ENCODE measurements around the gene SCAANT1.

Gene SCAANT1

DNA sequence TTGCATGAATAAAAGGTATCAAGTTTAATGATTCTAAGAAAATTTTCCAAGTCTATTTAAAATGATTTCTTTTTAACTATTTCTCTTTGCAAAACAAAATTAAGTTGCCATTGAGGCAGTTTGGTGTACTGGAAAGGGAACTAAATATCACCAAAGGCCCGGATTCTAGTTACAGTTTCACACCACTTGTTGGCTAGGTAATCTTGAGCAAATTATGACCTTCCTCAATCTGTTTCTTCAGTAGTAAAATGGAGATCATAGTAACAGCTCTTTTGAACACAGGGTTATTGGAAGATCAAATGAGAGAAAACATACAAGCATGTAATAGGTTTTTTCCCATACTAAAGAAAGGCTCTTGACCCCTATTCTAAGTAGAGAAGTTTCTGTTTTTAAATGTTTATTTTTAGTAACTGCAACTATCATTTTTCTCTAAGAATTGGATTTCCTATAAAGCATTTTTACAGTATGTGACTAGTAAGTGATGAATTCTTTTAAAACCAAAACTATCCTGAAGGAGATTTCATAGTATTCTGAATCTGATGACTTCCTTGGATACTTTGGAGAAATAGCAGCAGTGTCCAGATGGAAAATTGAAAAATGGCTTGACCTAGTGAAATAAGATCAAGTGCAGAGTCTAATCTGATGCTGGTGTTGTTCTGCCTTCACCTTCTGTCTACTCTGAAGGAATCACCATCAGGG is 15.7 kb downstream of the SCAANT1 start:
- POLR2A ChIA-PET: no interaction called here
- no peak for DNase-seq (ENCODE audit: extremely low spot score)
- CTCF ChIA-PET: interaction anchor here (1.7 kb wide), 1 partner anchor 11 kb away, joined by 3 read pairs; no protein-coding TSS in a partner anchor
- TF ChIP-seq, protein P1, sequence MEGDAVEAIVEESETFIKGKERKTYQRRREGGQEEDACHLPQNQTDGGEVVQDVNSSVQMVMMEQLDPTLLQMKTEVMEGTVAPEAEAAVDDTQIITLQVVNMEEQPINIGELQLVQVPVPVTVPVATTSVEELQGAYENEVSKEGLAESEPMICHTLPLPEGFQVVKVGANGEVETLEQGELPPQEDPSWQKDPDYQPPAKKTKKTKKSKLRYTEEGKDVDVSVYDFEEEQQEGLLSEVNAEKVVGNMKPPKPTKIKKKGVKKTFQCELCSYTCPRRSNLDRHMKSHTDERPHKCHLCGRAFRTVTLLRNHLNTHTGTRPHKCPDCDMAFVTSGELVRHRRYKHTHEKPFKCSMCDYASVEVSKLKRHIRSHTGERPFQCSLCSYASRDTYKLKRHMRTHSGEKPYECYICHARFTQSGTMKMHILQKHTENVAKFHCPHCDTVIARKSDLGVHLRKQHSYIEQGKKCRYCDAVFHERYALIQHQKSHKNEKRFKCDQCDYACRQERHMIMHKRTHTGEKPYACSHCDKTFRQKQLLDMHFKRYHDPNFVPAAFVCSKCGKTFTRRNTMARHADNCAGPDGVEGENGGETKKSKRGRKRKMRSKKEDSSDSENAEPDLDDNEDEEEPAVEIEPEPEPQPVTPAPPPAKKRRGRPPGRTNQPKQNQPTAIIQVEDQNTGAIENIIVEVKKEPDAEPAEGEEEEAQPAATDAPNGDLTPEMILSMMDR (IDR thresholded peaks at IDR 0.05; ENCODE audit: control extremely low read depth, extremely low read depth, low read depth, missing control alignments): no peak

DNA sequence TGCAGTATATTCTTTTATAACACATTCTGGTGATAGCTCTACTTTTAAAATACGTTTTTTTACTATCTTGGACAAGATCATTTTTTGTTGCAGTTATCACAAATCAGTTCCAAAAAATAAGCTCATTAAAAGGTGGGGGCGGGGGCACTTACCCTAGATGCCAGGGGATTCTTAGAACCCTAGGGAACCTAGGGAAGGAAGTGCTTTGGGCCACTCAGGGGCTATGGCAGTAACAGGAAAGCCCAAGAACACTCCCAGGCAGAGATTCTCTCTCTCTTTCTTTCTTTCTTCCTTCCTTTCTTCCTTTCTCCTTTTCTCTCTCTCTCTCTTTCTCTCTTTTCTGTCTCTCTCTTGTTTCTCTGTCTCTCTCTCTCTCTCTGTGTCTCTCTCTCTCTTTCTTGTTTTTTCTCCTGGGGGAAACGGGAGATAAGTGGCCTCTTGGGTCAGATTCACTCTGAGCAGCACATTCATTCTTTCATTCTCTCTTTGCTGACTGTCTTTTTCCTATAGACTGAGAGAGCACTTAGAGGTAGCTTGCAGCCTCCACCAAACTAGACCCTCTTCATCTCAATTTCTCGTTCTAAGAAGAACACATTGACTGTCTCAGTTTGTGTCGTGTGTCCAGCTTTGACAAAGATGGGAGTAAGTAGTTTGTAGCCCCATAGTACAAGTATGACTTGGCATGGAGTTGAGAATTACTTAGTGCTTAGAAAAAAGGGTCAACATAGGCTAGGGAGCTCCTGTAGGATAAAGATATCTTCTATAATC is 16.6 kb downstream of the SCAANT1 start:
- no peak for DNase-seq (ENCODE audit: extremely low spot score)
- POLR2A ChIA-PET: no interaction called here
- TF ChIP-seq, protein P1 (IDR thresholded peaks at IDR 0.05; ENCODE audit: control extremely low read depth, extremely low read depth, low read depth, missing control alignments): no peak
- CTCF ChIA-PET: interaction anchor here (1.1 to 1.7 kb wide), 4 partner anchors 9 to 97 kb away, joined by 3 to 5 read pairs (median 3); no protein-coding TSS in a partner anchor

DNA sequence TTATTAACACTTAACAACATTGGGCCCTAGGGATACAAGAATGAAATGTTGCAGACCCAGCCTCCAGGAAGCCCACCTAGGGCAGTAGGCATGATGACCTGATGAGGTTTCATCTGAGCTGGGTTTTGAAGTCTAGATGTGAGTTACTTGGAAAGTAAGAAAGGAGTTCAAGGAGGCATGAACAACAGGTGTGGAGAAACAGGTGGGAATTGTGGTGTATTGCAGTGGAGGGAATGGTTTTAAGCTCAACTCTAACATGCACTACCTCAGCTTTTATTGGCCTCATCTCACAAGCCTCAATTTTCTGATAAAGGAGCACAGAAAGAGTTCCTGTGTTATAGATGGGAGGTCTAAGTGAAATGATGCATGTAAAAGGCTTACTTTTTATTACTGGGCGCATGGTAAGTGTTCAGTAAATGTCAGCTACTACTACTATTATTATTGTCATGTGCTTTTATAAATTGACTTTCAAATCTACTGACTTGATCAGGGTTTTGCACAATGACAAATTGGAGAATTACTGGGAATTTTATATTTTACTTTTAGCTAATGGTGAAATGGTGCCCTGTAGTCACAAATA is 19.3 kb downstream of the SCAANT1 start:
- TF ChIP-seq, protein P1 (IDR thresholded peaks at IDR 0.05; ENCODE audit: control extremely low read depth, extremely low read depth, low read depth, missing control alignments): no peak
- ChIA-PET POLR2A (no interaction called here), CTCF (interaction anchor here (1.1 to 2.7 kb wide), 8 partner anchors 9 to 69 kb away, joined by 3 to 8 read pairs (median 3); no protein-coding TSS in a partner anchor)
- no peak for DNase-seq (ENCODE audit: extremely low spot score)

DNA sequence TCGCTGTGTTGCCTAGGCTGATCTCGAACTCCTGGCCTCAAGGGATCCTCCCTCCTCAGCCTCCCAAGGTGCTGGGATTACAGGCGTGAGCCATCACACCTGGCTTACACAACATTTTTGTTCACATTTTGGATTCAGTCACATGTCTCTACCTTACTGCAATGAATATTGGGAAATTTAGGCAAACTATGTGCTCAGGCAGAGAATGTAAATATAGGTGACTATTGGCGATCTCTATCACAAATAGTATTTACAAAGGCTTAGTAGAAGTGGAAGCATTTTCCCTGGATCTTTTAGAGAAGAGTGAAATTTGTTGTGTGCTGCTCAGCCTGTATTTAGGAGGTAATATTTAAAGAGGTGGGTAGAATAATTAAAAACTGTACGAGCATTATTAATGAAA is 20.7 kb downstream of the SCAANT1 start:
- POLR2A ChIA-PET: no interaction called here
- TF ChIP-seq, protein P1 (IDR thresholded peaks at IDR 0.05; ENCODE audit: control extremely low read depth, extremely low read depth, low read depth, missing control alignments): no peak
- CTCF ChIA-PET: no interaction called here
- no peak for DNase-seq (ENCODE audit: extremely low spot score)

DNA sequence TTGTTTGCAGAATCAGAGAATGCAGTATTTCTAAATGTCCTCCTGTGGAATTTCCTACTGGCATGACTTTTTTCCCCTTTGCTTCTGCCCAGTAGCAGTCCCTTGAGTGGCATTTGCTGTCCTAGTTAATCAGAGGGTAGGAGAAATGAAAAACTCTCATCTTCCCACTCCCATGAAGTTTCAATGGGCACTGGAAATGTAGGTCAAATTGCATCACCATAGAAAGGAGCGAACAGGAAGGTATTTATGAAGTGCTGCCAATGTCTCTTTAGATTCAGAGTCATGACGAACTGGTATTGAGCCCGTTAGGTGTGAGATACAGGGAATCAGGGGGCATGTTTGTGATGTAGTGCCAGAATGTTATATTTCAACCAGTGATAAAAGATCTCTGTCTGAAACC is 25.3 kb downstream of the SCAANT1 start:
- ChIA-PET CTCF (interaction anchor here (1.1 to 2.4 kb wide), 3 partner anchors 8 to 20 kb away, joined by 3 to 7 read pairs (median 3); no protein-coding TSS in a partner anchor), POLR2A (no interaction called here)
- DNase-seq (ENCODE audit: extremely low spot score): no peak
- TF ChIP-seq, protein P1 (IDR thresholded peaks at IDR 0.05; ENCODE audit: control extremely low read depth, extremely low read depth, low read depth, missing control alignments): no peak

DNA sequence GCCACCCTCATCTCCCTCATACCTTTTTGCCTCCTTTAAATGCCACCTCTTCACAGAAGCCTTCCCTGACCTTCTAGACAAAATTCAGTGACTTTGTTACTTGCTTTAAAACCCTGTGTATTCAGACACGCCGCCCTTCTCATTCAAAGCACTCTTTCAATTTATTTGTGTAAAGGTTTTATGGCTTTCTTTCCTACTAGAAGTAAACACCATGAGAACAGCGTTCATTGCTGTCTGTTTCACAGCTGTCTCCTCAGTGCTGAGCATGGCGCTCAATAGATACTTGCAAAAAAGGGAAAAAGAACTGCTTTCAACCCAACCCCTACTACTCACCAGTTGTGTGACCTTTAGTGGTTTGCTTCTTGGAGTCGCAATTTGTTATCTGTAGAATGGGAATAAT is 31.5 kb downstream of the SCAANT1 start:
- ChIA-PET CTCF (no interaction called here), POLR2A (no interaction called here)
- DNase-seq (ENCODE audit: extremely low spot score): no peak
- TF ChIP-seq, protein P1 (IDR thresholded peaks at IDR 0.05; ENCODE audit: control extremely low read depth, extremely low read depth, low read depth, missing control alignments): no peak
